NOMO-1 treated with dmso at 0.1 percent for 144 hours (cell line): ENCODE results near the gene MS4A4E.
"Not testable (repeated sequence)": the region's sequence is repeated elsewhere in the genome, so short reads cannot be mapped to it uniquely, and the experiment has no call there.

Source experiments
- DNase-seq: peaks from one replicate; lab custom pipeline; 2025; ENCODE audit not compliant: unreplicated experiment; lab: John Stamatoyannopoulos, UW

Gene MS4A4E

GRCh38 chr11:60242740-60243239 lies at the start of gene MS4A4E:
Gene MS4A4E, minus strand, starts transcription at chr11:60243137. Its CDS starts 13,082 bp downstream, at chr11:60230055.
- DNase-seq: peak; percentile 91

DNA sequence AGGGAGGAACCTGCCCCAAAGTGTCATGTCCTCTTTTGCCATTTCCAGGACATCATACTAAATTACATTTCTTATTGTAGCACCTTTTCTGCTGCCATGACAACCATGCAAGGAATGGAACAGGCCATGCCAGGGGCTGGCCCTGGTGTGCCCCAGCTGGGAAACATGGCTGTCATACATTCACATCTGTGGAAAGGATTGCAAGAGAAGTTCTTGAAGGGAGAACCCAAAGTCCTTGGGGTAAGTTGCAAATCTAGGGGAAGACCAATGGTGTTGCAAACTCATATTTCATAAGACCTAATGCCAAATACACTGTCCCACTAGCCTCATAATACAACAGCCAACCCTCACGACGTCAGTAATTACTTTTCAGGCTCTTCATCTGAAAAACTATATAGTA lies 49.2 kb upstream of the MS4A4E start:
- no peak for DNase-seq

- no peak for DNase-seq
Measured at GRCh38 chr11:60288531-60288930, 45.6 kb upstream of the MS4A4E start.

GRCh38 chr11:60285411-60286126 lies 42.6 kb upstream of the MS4A4E start:
- not testable (repeated sequence) for DNase-seq

GRCh38 chr11:60282286-60282685 lies 39.3 kb upstream of the MS4A4E start:
- no peak for DNase-seq

GRCh38 chr11:60281485-60281884 lies 38.5 kb upstream of the MS4A4E start:
- peak; percentile 23 for DNase-seq

DNA sequence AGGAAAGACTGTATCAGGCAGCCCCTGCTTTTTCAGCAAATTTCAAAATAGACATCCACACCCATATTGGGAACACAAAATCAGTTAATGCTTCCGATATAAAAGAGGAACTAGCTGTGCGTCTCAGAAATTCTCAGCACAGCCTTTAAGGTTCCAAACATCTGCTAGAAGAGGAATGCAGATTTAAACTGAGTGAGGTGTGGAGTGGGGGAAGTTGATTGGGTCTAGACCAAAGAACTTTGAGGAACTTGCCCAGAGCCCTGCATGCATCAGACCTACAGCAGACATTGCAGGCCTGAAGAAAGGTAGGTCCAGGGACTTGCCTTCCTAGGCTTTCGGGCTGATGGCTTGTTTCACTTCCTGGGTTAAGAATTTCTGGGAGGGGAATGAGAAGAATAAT lies 37.5 kb upstream of the MS4A4E start, which contains the start of gene MS4A4A:
TSS of gene MS4A4A (plus strand) at position 255 of the 400 bp plus-strand sequence. CDS start at position 265, 10 bp downstream.
- peak; percentile 94 for DNase-seq

GRCh38 chr11:60274416-60274815 lies 31.5 kb upstream of the MS4A4E start:
- DNase-seq: no peak

DNA sequence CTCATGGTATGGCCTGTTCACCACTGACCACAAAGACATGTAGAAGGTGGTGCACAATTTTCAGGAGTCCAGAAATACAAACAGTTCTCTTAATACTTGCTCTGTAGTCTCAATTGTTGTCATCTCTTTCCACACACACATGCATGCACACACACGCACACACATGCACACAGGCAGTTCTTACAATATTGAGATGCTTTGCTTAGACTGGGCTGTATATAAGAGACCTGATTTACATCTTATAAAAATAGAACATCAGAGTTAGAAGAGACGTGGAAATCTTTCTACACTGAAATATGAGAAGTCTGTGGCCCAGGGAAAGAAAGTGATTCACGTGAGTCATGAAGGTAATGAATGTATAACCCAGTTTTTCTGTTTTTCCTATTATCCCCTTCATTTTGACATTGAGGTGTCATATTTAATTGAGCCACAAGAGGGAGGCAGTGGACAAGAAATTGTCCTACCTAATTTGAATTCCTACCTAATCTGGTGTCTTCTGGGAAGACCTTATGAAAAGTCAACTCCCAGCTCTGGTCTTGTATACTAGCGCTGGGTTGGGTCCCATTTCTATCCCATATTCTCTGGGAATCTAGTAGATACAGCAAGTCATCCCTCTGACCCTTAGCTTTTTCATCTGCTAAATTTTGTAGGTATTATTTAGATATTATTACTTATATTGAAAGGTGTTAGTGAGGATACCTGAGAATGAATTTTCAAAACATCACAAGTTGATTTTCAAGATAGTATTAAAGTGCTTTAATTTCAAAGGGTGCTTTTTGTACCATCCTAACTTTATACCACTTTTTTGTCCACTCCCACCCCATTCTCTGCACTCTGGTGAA lies 22.7 kb upstream of the MS4A4E start:
- DNase-seq: no peak

- no peak for DNase-seq
Measured at GRCh38 chr11:60264644-60265043, 21.7 kb upstream of the MS4A4E start.

- peak; percentile 60 for DNase-seq
Measured at GRCh38 chr11:60263402-60263801, 20.5 kb upstream of the MS4A4E start.

DNA sequence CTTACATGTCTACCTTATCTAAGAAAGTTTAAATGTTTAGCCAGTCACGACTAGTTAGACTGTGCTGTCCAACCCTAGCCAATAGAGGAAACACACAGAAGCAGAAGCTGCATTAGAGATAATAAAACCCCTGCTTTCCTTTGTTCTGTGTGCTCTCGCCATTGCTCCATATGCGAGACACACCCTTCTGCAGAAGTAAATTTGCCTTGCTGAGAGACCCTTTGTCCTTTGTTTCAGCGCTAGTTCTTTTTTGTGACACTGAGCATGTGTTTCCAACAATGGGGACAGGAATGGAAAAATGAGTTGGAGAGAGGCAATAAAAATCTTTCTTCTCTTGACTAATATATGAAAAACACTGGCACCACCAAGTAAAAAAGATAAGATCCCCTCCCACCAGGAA lies 18.1 kb upstream of the MS4A4E start:
- DNase-seq: no peak

DNA sequence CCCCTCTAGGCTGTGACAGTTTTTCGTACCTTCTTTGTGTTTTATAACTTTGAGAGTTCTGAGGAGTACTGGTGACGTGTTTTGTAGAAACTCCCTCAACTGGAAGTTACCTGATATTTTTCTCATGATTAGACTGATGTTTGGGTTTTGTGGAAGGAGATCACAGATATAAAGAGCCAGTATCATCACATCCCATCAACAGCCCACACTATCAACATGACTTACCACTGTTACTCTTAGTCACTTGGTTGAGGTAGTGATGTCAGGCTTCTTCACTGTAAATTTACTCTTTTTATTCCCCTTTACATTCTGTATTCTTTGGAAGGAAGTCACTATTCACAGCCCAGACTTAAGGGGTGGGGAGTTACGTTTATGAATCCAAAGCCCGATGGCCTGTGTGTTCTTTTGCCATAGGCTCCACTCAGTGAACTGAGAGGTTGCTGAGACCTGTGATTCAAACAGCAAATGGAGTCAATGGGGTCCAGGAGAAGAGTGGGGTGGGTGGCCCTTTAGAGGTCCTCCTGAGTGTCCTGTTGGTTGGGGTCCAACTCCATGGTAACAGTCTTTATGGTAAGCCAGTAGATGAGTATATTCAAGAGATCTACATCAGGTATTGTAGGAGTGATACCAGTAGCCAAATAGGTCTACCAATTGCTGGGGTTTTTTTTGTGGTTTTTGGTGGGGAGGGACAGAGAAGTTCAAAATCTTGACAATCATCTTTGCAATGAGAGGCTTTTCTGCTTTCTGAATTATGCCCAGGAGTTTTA lies 15.2 kb upstream of the MS4A4E start:
- no peak for DNase-seq

DNA sequence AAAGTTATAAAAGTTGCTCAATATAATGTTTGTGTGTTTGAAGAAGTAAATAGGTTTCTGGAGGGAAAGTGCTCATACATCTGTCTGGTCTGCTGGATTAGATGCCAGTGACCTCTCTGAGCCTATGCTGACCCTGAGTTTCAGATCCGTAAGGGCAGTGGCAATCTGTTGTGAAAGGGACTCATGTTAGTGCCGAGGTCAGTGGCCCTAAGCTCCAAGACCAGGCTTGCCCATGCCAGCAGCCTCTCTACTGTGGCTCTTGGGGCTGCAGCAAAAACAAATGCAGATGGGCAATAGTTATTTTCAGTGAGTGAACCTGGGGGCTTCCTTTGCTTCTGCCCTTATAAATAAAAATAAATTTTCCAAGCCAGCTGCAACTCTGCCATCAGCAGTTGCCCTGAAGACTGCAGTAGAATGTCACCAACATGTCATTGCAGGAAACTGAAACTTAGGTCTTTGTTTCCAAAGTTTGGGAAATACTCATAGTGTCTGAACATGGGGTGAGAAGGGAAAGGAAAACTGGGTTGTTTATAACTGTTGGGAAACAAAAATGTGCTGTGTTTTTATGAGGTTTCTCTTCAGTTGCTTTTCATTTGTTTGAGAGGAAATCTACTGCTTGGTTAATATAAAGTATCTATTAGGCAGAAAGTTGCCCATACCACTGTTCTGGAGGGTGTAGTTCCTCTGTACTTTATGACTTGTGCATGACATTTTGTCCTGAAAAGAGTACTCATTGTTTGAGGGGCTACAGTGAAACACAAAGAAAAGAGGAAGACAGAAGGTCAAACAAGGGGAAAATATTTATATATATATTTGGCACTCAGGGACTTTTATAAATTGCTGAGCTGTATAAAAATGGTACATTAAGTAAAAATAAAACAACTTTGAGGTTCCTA lies 9.5 kb upstream of the MS4A4E start:
- no peak for DNase-seq

- DNase-seq: peak; percentile 36
Measured at GRCh38 chr11:60251485-60252212, 8.7 kb upstream of the MS4A4E start.

GRCh38 chr11:60241786-60242185 lies 1.2 kb downstream of the MS4A4E start:
- DNase-seq: no peak

GRCh38 chr11:60240662-60241061 lies 2.3 kb downstream of the MS4A4E start:
- no peak for DNase-seq

DNA sequence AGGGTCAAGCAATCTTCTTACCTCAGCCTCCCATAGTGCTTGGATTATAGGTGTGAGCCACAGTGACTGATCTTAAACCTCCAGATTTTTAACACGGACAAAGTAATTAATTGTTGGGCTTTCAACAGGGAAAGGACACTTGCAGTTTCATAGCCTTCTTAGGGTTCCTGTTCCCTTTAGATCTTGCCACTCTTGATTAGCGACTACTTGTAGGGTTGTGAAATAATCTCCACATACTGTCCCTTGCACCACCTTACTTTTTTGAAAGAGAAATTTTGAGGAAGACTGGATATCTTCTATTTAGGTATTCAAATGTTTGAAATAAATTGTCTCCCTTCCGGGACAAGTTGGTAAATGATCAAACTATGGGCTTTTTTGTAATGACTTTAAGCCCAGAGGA lies 7.6 kb downstream of the MS4A4E start:
- DNase-seq: peak; percentile 84

DNA sequence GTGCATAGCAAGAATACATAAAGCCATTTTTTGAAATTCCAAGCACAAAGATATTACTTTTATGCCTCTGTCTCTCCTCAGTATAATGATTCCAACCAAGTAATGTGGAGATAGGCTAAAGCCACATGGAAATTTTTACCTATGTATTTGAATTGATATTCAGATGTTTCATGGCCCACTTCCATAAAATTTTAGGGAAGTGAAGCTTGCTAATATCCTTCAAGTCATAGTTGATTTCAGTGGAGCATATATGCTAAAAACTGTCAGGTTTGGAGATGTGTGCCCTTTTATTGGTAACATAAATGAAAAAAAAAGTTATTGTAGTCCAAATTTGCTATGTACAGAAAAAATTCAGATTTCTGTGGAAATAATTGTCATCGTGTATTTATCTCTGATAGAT lies 12.3 kb downstream of the MS4A4E start:
- DNase-seq: no peak

DNA sequence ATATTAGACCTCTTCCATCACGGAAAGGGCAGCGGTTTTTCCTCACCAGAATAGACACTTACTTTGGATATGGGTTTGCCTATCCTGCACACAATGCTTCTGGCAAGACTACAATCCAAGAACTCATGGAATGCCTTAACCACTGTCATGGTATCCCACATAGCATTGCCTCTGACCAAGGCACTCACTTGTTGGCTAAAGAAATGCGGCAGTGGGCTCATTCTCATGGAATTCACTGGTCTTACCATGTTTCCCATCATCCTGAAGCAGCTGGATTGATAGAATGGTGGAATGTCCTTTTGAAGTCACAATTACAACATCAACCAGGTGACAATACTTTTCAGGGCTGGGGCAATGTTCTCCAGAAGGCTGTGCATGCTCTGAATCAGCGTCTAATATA lies 20.8 kb downstream of the MS4A4E start:
- no peak for DNase-seq
